ENCODE measurements around the gene BAIAP2L1.
"Not testable (repeated sequence)": the region's sequence is repeated elsewhere in the genome, so short reads cannot be mapped to it uniquely, and the experiment has no call there.

DNA sequence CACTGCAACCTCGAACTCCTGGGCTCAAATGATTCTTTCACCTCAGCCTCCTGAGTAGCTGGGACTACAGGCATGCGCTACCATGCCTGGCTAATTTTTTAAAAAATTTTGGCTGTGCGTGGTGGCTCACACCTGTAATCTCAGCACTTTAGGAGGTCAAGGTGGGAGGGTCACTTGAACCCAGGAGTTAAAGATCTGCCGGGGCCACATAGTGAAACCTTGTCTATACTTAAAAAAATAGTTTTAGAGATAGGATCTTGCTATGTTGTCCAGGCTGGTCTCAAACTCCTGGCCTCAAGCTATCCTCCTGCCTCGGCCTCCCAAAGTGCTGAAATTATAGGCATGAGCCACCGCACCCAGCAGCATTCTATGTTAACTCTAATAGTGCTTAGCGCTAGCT is 7.3 kb upstream of the BAIAP2L1 start:
- TF ChIP-seq SP4 (IDR thresholded peaks at IDR 0.05; ENCODE audit: low read length): not testable (repeated sequence)
- TF ChIP-seq, protein P1, sequence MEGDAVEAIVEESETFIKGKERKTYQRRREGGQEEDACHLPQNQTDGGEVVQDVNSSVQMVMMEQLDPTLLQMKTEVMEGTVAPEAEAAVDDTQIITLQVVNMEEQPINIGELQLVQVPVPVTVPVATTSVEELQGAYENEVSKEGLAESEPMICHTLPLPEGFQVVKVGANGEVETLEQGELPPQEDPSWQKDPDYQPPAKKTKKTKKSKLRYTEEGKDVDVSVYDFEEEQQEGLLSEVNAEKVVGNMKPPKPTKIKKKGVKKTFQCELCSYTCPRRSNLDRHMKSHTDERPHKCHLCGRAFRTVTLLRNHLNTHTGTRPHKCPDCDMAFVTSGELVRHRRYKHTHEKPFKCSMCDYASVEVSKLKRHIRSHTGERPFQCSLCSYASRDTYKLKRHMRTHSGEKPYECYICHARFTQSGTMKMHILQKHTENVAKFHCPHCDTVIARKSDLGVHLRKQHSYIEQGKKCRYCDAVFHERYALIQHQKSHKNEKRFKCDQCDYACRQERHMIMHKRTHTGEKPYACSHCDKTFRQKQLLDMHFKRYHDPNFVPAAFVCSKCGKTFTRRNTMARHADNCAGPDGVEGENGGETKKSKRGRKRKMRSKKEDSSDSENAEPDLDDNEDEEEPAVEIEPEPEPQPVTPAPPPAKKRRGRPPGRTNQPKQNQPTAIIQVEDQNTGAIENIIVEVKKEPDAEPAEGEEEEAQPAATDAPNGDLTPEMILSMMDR (IDR thresholded peaks at IDR 0.05; ENCODE audit: control extremely low read depth in 1 of 3, insufficient read depth in 1 of 3, low read depth in 1 of 3, low read length in 3 of 3): not testable (repeated sequence)
